Urinary bladder (tissue), 2 donors: ENCODE data around the gene LIN7C. TPM values are rescaled to one million over a fixed set of nuclear protein-coding genes. Genes with fewer than 3 reads are reported as not detected.

Experiments used
- polyA plus RNA-seq: library from polyadenylated mRNA; stranded (reverse); fragments of 200-250 nt; gene quantifications from one replicate; pipeline ENCODE4 v1.2.3, GENCODE V29; 2013
- small RNA-seq: library from RNA; depleted of rRNA; stranded (forward); fragments of <200 nt; gene quantifications from one replicate; pipeline ENCODE3, GENCODE V24; 2014
- total RNA-seq: library from RNA; depleted of rRNA; stranded (reverse); fragments of >200 nt; gene quantifications from one replicate; pipeline ENCODE4 v1.2.3, GENCODE V29; 2014
- donor health status: healthy.

LIN7C gene
- total and polyA plus RNA-seq, 2 donors = 6.8 to 93.1 TPM

Small RNA genes within 50 kb of the gene (small RNA-seq; reads per million reads assigned to genes)
- not detected for gene AC100771.1
- not detected for gene MIR8087
- gene RNA5SP339 = not detected

Other genes with a start within 250 kb of the LIN7C start
- 10.2 TPM for gene CCDC34, start 143.6 kb downstream of the LIN7C start, total RNA-seq
- 3.2 TPM for gene CCDC34, start 143.6 kb downstream of the LIN7C start, polyA plus RNA-seq
- gene LGR4, start 34.0 kb downstream of the LIN7C start, total RNA-seq = 98.1 TPM
- gene LGR4, start 34.0 kb downstream of the LIN7C start, polyA plus RNA-seq = 9.9 TPM
- 3.3 TPM for gene BDNF, start 193.7 kb upstream of the LIN7C start, total RNA-seq
- gene BDNF, start 193.7 kb upstream of the LIN7C start, polyA plus RNA-seq = 2.4 TPM